Suppressor macrophage treated with lipopolysaccharide for 1 hour (primary cell): ENCODE measurements around the gene RFPL3.
"Not testable (repeated sequence)": the region's sequence is repeated elsewhere in the genome, so short reads cannot be mapped to it uniquely, and the experiment has no call there.

ENCODE experiments used
- DNase-seq, 3 donors: peaks; one replicate each; pipeline ENCODE4 v3.0.0-alpha.2; 2020 to 2022

The RFPL3 gene

GRCh38 chr22:32357567-32357966 is at the start of gene RFPL3:
Gene RFPL3 (plus strand): TSS chr22:32357867. CDS start chr22:32358072, 205 bp downstream.
- not testable (repeated sequence) for DNase-seq

- no peak for DNase-seq
Observed at GRCh38 chr22:32308191-32308590, 49.5 kb upstream of the RFPL3 start.

- no peak for DNase-seq
Observed at GRCh38 chr22:32308934-32309333, 48.7 kb upstream of the RFPL3 start.

GRCh38 chr22:32309585-32310251 is 47.9 kb upstream of the RFPL3 start:
- DNase-seq: no peak

- no peak for DNase-seq
Observed at GRCh38 chr22:32310777-32311176, 46.9 kb upstream of the RFPL3 start.

- no peak for DNase-seq
Observed at GRCh38 chr22:32311551-32312071, 46.1 kb upstream of the RFPL3 start.

- DNase-seq: no peak
Observed at GRCh38 chr22:32312748-32313147, 44.9 kb upstream of the RFPL3 start.

GRCh38 chr22:32313532-32313931 is 44.1 kb upstream of the RFPL3 start:
- DNase-seq: no peak

- DNase-seq: no peak
Observed at GRCh38 chr22:32317524-32317923, 40.1 kb upstream of the RFPL3 start.

- DNase-seq: no peak
Observed at GRCh38 chr22:32318361-32318760, 39.3 kb upstream of the RFPL3 start.

- DNase-seq: no peak
Observed at GRCh38 chr22:32319861-32320406, 37.7 kb upstream of the RFPL3 start.

- no peak for DNase-seq
Observed at GRCh38 chr22:32322986-32323385, 34.7 kb upstream of the RFPL3 start.

- DNase-seq: no peak
Observed at GRCh38 chr22:32323513-32324164, 34.0 kb upstream of the RFPL3 start.

GRCh38 chr22:32324505-32325415 is 32.9 kb upstream of the RFPL3 start:
- DNase-seq: no peak

GRCh38 chr22:32325416-32325801 is 32.3 kb upstream of the RFPL3 start:
- no peak for DNase-seq

GRCh38 chr22:32325811-32326237 is 31.8 kb upstream of the RFPL3 start:
- DNase-seq: no peak

GRCh38 chr22:32326647-32327046 is 31.0 kb upstream of the RFPL3 start:
- DNase-seq: no peak

GRCh38 chr22:32327066-32327465 is 30.6 kb upstream of the RFPL3 start:
- no peak for DNase-seq

GRCh38 chr22:32327596-32328171 is 30.0 kb upstream of the RFPL3 start:
- DNase-seq: no peak

GRCh38 chr22:32328306-32329201 is 29.1 kb upstream of the RFPL3 start:
- DNase-seq: no peak

GRCh38 chr22:32329202-32329645 is 28.4 kb upstream of the RFPL3 start:
- DNase-seq: no peak
